ENCODE results near the gene NFIA. TPM values are rescaled to one million over a fixed set of nuclear protein-coding genes. Genes with fewer than 3 reads are reported as not detected.

Gene NFIA
- total RNA-seq, 1 donor from 2014 or later, result 9.3 TPM

DNA sequence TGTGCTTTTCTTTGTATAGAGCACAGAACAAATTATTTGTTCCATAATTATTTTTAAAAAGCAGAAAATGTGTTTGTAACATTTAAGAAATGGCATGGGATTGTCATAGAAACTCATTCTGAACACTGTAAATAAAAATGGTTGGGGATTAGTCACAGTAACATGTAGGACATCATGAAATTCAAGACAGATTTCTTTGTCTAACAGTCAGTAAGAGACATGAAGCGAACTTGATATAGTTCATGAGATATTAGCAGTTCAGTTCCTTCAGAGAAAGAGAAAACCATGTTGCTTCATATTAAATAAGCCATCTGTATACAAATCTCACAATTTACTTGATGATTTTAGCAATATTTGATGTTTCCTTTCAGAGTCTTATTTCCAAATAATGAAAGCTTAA lies 19.7 kb downstream of the NFIA start:
- no peak for DNase-seq (ENCODE audit: low read depth, low spot score)

- DNase-seq (ENCODE audit: low read depth, low spot score), result no peak
Measured at GRCh38 chr1:61102621-61103020, 20.3 kb downstream of the NFIA start.

GRCh38 chr1:61104220-61104671 lies 21.9 kb downstream of the NFIA start:
- DNase-seq (ENCODE audit: low read depth, low spot score), result no peak

GRCh38 chr1:61107638-61108037 lies 25.3 kb downstream of the NFIA start:
- DNase-seq (ENCODE audit: low read depth, low spot score), result no peak

DNA sequence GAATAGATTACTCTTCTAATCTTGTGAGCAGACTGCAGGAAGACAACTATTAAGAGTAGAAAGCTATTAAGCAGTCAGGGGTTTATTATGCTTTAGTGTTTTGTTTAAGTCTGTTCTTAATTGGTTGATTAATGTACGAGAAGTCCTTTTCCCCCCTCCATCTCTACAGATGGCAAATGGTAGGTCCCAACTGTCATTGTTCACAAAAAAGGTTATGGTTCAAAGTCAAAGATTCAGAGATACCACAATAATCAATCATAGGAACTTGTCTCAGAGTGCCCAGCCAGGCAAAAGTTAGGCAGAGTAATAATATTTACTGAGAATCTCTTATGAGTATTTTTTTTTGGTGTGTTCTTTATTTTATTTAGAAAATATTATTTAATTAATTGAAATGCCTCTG lies 26.8 kb downstream of the NFIA start:
- DNase-seq (ENCODE audit: low read depth, low spot score), result no peak

GRCh38 chr1:61109910-61110309 lies 27.5 kb downstream of the NFIA start:
- DNase-seq (ENCODE audit: low read depth, low spot score), result no peak

DNA sequence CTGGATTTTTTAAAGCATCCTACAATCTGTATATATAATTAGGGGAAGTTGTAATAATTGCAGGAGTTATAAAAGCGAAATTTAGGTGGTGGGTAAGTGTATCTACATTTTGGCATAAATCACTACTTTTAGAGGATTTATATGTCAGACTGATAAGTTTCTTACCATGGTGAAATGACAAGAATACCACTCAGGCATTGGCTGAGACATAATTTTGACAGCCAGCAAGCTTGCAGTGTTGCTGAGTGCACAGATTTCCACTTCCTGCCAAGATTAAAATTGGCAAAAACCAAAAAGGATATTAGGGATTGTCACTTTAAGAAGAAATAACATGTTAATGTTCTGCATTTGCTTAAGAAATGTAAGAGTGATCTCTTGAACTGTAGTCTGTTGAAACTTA lies 28.2 kb downstream of the NFIA start:
- DNase-seq (ENCODE audit: low read depth, low spot score), result no peak

- no peak for DNase-seq (ENCODE audit: low read depth, low spot score)
Measured at GRCh38 chr1:61111084-61112004, 29.0 kb downstream of the NFIA start.

DNA sequence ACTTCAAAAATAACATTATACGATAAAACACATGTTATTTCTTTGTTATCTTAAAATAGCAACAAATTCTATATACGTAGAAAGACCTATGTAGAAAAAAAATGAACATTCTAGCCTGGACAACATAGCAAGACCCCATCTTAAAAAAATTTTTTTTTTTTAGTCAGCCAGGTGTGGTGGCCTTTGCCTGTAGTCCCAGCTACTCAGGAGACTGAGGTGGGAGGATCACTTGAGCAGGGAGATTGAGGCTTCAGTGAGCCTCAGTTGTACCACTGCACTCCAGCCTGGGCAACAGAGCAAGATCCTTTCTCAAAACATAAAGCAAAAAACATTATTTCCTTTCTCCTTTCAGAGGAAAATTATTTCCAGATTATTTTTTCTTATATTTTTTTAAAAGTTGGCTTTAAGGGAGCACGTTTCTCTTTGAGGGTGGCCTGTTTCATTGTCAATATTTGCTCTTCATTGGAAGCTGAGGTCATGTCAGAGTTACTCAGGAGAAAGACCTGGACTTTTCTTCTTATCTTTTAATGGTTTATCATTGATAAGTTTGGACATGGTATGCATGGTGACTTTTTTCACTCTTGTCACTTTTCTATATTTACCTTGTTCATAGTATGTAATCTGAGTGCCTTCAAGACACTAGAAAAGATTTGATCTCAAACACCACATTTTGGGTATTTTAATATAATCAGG lies 32.0 kb downstream of the NFIA start:
- DNase-seq (ENCODE audit: low read depth, low spot score), result no peak

DNA sequence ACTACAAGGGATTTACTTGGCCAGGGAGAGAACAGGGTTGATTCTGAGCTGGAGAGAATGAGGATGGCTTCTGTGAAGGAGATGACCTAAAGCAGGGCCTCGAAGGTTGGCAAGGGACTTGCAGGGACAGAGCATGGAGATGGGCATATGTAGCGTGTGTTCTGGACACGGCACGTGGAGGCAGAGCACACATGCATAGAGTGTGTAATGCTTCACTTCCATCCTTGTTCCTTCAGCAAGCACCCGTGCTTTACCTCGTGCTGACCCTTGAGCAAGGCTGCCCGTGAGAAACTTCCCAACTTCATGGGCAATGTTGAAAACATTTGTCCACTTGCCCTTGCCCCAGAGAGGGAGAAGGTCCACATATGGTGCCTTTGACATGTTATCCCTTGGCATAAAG lies 33.1 kb downstream of the NFIA start:
- no peak for DNase-seq (ENCODE audit: low read depth, low spot score)

- no peak for DNase-seq (ENCODE audit: low read depth, low spot score)
Measured at GRCh38 chr1:61116421-61116820, 34.1 kb downstream of the NFIA start.

DNA sequence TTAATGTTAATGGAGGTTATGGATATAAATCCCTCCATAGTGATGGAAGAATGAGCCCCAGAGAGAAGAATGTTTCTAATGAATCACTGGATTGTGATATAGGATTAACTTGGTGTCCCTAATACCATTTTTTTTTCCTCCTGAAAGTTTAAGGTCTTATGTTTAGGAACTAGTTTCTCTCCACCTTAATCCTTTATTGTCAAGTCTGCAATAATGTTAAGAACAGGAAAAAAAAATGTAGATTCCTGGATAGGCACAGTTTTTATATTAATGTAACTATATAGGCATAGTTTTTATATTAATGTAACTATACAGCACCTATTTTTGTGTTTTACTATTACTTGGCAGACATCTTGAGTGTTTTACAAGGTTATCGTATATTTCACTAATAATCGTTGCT lies 34.9 kb downstream of the NFIA start:
- no peak for DNase-seq (ENCODE audit: low read depth, low spot score)

GRCh38 chr1:61119085-61119484 lies 36.7 kb downstream of the NFIA start:
- no peak for DNase-seq (ENCODE audit: low read depth, low spot score)

GRCh38 chr1:61120246-61120840 lies 38.0 kb downstream of the NFIA start:
- no peak for DNase-seq (ENCODE audit: low read depth, low spot score)

- DNase-seq (ENCODE audit: low read depth, low spot score), result no peak
Measured at GRCh38 chr1:61120998-61121397, 38.6 kb downstream of the NFIA start.

DNA sequence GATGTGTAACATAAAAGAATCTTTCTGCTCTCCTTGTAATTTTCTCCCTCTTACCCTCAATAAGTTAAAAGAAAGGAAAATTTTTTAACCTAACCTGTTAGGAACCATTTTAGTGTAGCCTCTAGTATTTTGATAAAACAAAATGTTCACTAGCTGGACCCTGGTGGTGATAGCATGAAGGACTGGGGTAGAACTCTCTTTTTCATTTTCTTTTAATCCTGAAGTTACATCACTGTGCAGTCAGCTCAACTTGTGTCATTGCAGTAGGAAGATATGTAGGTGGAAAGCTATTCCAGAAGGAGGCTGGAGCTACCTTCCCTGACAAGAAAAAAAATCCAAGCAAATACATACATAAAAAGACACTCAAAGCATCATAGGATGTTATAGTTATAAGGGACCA lies 39.3 kb downstream of the NFIA start:
- no peak for DNase-seq (ENCODE audit: low read depth, low spot score)

- DNase-seq (ENCODE audit: low read depth, low spot score), result no peak
Measured at GRCh38 chr1:61122389-61122788, 40.0 kb downstream of the NFIA start.

GRCh38 chr1:61123326-61123725 lies 41.0 kb downstream of the NFIA start:
- no peak for DNase-seq (ENCODE audit: low read depth, low spot score)

GRCh38 chr1:61124078-61124477 lies 41.7 kb downstream of the NFIA start:
- no peak for DNase-seq (ENCODE audit: low read depth, low spot score)

DNA sequence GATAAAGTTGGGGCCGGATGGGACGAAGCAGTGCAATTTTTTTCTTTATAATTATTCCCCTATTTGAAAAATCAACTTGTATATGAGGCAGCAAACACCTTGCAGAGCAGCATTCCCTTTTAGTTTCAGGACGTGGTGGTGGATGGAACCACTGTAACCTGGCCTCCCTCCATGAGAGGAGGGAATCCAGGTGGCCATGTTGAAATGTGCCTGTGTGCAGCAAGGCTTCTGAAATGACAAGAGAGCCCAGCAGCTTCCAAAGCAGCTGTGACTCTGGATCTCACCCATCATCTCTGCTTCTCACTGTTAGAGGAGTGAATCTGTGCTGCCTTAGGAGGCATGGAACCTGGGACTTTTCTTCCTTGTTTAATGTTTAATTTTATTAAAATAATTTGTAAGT lies 42.3 kb downstream of the NFIA start:
- no peak for DNase-seq (ENCODE audit: low read depth, low spot score)

DNA sequence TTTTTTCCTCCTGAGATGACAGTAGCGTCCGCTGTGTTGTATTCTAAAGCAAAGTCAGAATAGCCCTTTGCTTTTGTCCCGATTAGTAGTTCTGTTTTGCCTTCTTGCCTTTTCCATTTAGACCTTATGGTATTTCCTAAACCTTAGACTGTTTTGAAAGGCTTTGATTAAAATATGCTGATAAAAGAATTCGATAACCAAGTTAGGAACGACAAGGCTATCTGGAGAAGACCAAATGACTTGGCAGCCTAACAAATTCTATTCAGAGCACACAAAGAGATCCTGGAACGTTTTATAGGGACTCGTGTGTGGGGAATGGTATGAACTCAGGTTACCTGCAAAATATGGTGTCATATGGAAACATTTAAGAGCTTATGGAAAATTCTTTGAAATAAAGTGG lies 42.9 kb downstream of the NFIA start:
- no peak for DNase-seq (ENCODE audit: low read depth, low spot score)

DNA sequence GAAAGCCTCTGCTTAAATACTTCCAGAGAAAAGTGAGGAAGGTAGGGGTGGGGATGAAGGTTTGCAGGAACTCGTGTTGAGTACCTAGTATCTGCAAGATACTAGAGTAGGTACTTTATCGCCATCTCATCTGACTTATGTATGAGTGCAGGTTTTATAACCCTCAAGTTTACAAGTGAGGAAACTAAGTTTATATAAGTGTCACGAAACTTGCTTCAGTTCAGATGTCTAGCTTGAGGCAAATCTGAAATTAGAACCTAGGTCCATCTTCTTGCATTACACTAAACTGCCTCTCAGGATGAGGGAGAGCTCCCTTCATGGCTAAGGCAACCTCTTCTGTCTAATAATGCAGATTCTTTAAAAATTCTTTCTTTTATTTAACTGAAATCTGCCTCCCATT lies 43.5 kb downstream of the NFIA start:
- DNase-seq (ENCODE audit: low read depth, low spot score), result no peak

Data from pulmonary artery endothelial cell (primary cell).